CD4-positive, alpha-beta T cell (primary cell): Measurements from ENCODE around the gene GMEB1. TPM values are rescaled to one million over a fixed set of nuclear protein-coding genes. Genes with fewer than 3 reads are reported as not detected.
A peak's percentile ranks its signal among the peaks of the same experiment; 100 is the strongest.
"Not testable (repeated sequence)": the region's sequence is repeated elsewhere in the genome, so short reads cannot be mapped to it uniquely, and the experiment has no call there.

Experiments used
- ATAC-seq: fragments of 200-7000 bp; cut with Tn5 transposase; one replicate; pipeline ENCODE4 v1.10.0; 2022; ENCODE audit warnings: mild to moderate bottlenecking; ENCODE audit not compliant: poor library complexity
- CTCF ChIA-PET: fragments of 350-600 bp; sonication (Branson Sonifier 250); formaldehyde crosslinking; loops from one replicate; lab custom pipeline; 2021; ENCODE audit warnings: antibody characterized with exemption, inconsistent platforms; lab: Charles Lee
- POLR2A ChIA-PET: fragments of 350-600 bp; sonication (Branson Sonifier 250); formaldehyde crosslinking; loops from one replicate; lab custom pipeline; 2021; ENCODE audit warnings: antibody characterized with exemption, inconsistent platforms; lab: Charles Lee
- DNase-seq, 14 experiments: peaks; one replicate each; pipeline ENCODE4 v3.0.0-alpha.2; 2013 to 2020; ENCODE audit warnings: mixed read lengths in 2 of 14
- H3K27ac ChIP-seq, 2 donors: one replicate each; pipeline versions ENCODE4 v1.5.1 to v1.7.0; 2013; ENCODE audit warnings: low read length in 2 of 2, low read depth in 1 of 2, mild to moderate bottlenecking in 1 of 2
- H3K27me3 ChIP-seq, 2 experiments: 1 replicate in 1 of 2; 2 replicates in 1 of 2; pipeline versions ENCODE4 v1.6.1 to v1.7.0; 2013; ENCODE audit warnings: low read length in 2 of 2, control low read depth in 1 of 2, mild to moderate bottlenecking in 1 of 2, moderate library complexity in 1 of 2; ENCODE audit not compliant: insufficient read depth in 2 of 2, control insufficient read depth in 1 of 2
- H3K36me3 ChIP-seq: one replicate; pipeline ENCODE4 v1.6.1; 2013; ENCODE audit warnings: low read length, control low read depth; ENCODE audit not compliant: insufficient read depth
- H3K4me1 ChIP-seq: one replicate; pipeline ENCODE4 v1.6.1; 2013; ENCODE audit warnings: low read length, control low read depth; ENCODE audit not compliant: insufficient read depth
- H3K4me3 ChIP-seq: one replicate; pipeline ENCODE4 v1.5.1; 2013; ENCODE audit warnings: mild to moderate bottlenecking, low read length, moderate library complexity
- H3K9me3 ChIP-seq, 2 experiments: 1 replicate in 1 of 2; 2 replicates in 1 of 2; pipeline versions ENCODE4 v1.6.1 to v1.7.0; 2013; ENCODE audit warnings: low read length in 2 of 2, mild to moderate bottlenecking in 2 of 2, control low read depth in 1 of 2, moderate library complexity in 1 of 2; ENCODE audit not compliant: control insufficient read depth in 1 of 2, insufficient read depth in 1 of 2
- H3K27ac Mint-ChIP-seq: one replicate; pipeline ENCODE4 v1.8.0; 2020; ENCODE audit warnings: mixed read lengths
- H3K27me3 Mint-ChIP-seq: one replicate; pipeline ENCODE4 v1.8.0; 2021; ENCODE audit warnings: mixed read lengths
- H3K36me3 Mint-ChIP-seq: one replicate; pipeline ENCODE4 v1.8.0; 2021; ENCODE audit warnings: low read depth, mixed read lengths
- H3K4me1 Mint-ChIP-seq: one replicate; pipeline ENCODE4 v1.8.0; 2021; ENCODE audit warnings: low read depth, mixed read lengths
- H3K4me3 Mint-ChIP-seq: one replicate; pipeline ENCODE4 v1.8.0; 2020; ENCODE audit warnings: mild to moderate bottlenecking, mixed read lengths
- H3K9me3 Mint-ChIP-seq: one replicate; pipeline ENCODE4 v1.8.0; 2020; ENCODE audit warnings: mixed read lengths
- intact Hi-C, 2 experiments: fragments of 100-400 bp; cut with DNase I in 1 of 2; cut with micrococcal nuclease in 1 of 2; formaldehyde crosslinking; loops; one replicate each; pipeline versions ENCODE4 v1.15.1 to v1.9.0; 2023 to 2025; cut with DNase I, micrococcal nuclease
- total RNA-seq, 174 experiments: library from RNA in 2 of 174; stranded (reverse) in 2 of 174; gene quantifications; one replicate each; pipeline ENCODE4 v1.2.3 and lab custom pipeline; 2021 to 2026
- TF ChIP-seq, protein P1 (sequence below): fragments of 200-600 bp; IDR thresholded peaks from one replicate; pipeline ENCODE4 v1.8.0; 2022; ENCODE audit warnings: antibody characterized with exemption, mild to moderate bottlenecking

Gene GMEB1
- total RNA-seq, 2 experiments from 2014 or later = 9.0 to 11.8 TPM

DNA sequence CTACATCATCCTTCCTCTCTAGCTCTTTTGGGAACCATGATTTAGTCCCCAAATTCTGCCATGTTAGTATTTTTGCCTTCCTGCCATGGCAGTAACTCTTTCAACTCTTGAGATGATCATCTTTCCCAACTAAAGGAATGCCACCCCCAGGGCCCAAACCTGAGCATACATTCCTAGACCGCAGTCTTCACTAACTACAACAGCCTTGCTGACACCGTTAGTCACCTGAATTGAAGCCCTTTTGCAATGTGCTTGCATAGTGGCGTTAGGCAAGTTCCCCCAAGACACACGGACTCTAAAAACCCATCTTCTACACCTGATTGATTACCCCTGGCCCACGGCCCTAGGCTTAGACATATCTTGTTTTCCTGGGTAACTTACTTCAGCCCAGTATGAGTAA lies 51.8 kb downstream of the GMEB1 start:
- no peaks in the 10 kb centered on the region for H3K36me3 Mint-ChIP-seq
- CTCF ChIA-PET = no interaction called here

DNA sequence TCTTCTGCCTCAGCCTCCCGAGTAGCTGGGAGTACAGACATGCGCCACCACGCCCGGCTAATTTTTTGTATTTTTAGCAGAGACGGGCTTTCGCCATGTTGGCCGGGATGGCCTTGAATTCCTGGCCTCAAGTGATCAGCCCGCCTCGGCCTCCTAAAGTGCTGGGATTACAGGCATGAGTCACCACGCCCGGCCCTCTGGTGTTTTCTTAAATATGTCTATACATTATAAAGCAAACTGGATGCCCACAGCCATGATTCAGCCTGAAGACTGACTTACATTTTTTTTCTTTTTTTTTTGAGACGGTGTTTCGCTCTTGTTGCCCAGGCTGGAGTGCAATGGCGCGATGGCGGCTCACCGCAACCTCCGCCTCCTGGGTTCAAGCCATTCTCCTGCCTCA lies 53.3 kb downstream of the GMEB1 start:
- POLR2A ChIA-PET = interaction anchor here (0.5 to 0.7 kb wide), 2 partner anchors 14 to 231 kb away, joined by 3 read pairs; no protein-coding TSS in a partner anchor
- CTCF ChIA-PET = not testable (repeated sequence)

More for the DNA sequence above, 51.8 kb downstream of the GMEB1 start:
- H3K9me3 Mint-ChIP-seq = no peaks in the 10 kb centered on the region
- Histone ChIP-seq H3K27me3 (no peaks in the 10 kb centered on the region), H3K4me3 (no peak overlapping the region), H3K36me3 (no peaks in the 10 kb centered on the region), H3K4me1 (no peaks in the 10 kb centered on the region), H3K27ac (no peak overlapping the region), H3K9me3 (no peaks in the 10 kb centered on the region)
- POLR2A ChIA-PET = no interaction called here
- no peak overlapping the region for H3K27ac Mint-ChIP-seq
- intact Hi-C loops = no loop called here
- DNase-seq = no peak
- TF ChIP-seq, protein P1, sequence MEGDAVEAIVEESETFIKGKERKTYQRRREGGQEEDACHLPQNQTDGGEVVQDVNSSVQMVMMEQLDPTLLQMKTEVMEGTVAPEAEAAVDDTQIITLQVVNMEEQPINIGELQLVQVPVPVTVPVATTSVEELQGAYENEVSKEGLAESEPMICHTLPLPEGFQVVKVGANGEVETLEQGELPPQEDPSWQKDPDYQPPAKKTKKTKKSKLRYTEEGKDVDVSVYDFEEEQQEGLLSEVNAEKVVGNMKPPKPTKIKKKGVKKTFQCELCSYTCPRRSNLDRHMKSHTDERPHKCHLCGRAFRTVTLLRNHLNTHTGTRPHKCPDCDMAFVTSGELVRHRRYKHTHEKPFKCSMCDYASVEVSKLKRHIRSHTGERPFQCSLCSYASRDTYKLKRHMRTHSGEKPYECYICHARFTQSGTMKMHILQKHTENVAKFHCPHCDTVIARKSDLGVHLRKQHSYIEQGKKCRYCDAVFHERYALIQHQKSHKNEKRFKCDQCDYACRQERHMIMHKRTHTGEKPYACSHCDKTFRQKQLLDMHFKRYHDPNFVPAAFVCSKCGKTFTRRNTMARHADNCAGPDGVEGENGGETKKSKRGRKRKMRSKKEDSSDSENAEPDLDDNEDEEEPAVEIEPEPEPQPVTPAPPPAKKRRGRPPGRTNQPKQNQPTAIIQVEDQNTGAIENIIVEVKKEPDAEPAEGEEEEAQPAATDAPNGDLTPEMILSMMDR = no peak
- H3K27me3 Mint-ChIP-seq = no peaks in the 10 kb centered on the region
- no peaks in the 10 kb centered on the region for H3K4me1 Mint-ChIP-seq
- H3K4me3 Mint-ChIP-seq = no peak overlapping the region
- no peak for ATAC-seq

DNA sequence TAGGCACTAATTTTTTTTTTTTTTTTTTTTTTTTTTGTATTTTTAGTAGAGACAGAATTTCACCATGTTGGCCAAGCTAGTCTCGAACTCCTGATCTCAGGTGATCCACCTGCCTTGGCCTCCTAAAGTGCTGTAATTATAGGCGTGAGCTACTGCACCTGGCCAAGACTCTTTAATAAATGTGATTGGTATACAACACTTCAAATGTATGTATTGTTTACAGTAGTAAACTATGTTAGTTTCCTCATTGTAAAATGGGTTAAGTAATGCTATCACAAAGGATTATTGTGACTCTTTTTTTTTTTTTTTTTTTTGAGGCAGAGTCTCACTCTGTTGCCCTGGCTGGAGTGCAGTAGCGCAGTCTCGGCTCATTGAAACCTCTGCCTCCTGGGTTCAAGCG lies 56.8 kb downstream of the GMEB1 start:
- DNase-seq, H3K27ac ChIP-seq, ATAC-seq, H3K4me1 ChIP-seq, H3K9me3 ChIP-seq, H3K4me1 Mint-ChIP-seq, H3K27ac Mint-ChIP-seq, H3K9me3 Mint-ChIP-seq, H3K4me3 Mint-ChIP-seq, H3K36me3 Mint-ChIP-seq, intact Hi-C loops, H3K27me3 ChIP-seq, H3K4me3 ChIP-seq, H3K36me3 ChIP-seq, H3K27me3 Mint-ChIP-seq: not testable (repeated sequence)
- ChIA-PET CTCF (interaction anchor here (3.2 kb wide), 1 partner anchor 11 kb away, joined by 16 read pairs; the partner anchor contains the start of gene YTHDF2), POLR2A (interaction anchor here (2.6 kb wide), 1 partner anchor 11 kb away, joined by 6 read pairs; the partner anchor contains the start of gene YTHDF2)

More for the DNA sequence above, 53.3 kb downstream of the GMEB1 start:
- H3K4me3 ChIP-seq, H3K4me1 Mint-ChIP-seq, H3K27ac ChIP-seq, H3K4me1 ChIP-seq, H3K9me3 ChIP-seq, H3K36me3 ChIP-seq, H3K4me3 Mint-ChIP-seq, H3K27ac Mint-ChIP-seq, ATAC-seq, H3K36me3 Mint-ChIP-seq, H3K27me3 ChIP-seq, H3K9me3 Mint-ChIP-seq, intact Hi-C loops, DNase-seq, H3K27me3 Mint-ChIP-seq: not testable (repeated sequence)

DNA sequence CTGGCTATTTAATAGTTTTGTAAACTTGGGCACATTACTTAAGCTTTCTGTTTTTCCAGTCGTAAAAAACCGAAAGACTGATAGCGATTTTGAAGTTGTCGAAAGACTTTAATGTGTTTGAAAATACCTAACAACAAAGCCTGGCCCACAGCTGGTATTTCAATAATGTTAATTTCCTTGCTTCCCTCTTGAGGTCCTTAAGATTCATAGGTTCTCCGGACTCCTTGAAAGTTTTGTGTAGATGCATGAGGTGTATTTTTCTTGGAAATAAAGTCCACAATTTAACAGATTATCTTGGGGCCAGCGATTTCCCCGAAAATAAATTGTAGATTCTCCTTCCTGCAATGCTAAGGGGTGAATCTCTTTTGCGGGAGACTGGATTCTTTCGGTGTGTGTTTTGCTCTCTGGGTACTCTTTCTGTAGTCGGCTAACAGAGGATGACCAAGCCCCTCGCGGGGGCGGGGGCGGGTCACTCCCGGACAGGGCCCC lies 67.4 kb downstream of the GMEB1 start:
- peak overlapping the region; percentile 53 for H3K4me3 ChIP-seq
- H3K4me3 Mint-ChIP-seq = peak overlapping the region; percentile 98
- DNase-seq (no peak), ATAC-seq (no peak)
- H3K27me3 ChIP-seq = no peaks in the 10 kb centered on the region
- ChIA-PET POLR2A (interaction anchor here (0.5 to 4.3 kb wide), 30 partner anchors 9 to 500 kb away, joined by 3 to 172 read pairs (median 6); partner anchors contain the start of genes ATP5IF1, EPB41, GMEB1 and MED18), CTCF (interaction anchor here (1.0 to 1.9 kb wide), 27 partner anchors 8 to 467 kb away, joined by 3 to 43 read pairs (median 7); partner anchors contain the start of genes GMEB1, RCC1, RNU11 and SRSF4)
- H3K4me1 ChIP-seq = peaks cover 26% of the 10 kb centered on the region
- H3K36me3 Mint-ChIP-seq = peaks cover 36% of the 10 kb centered on the region
- no peaks in the 10 kb centered on the region for H3K9me3 Mint-ChIP-seq
- no peaks in the 10 kb centered on the region for H3K9me3 ChIP-seq
- TF ChIP-seq, protein P1 = no peak
- H3K27ac ChIP-seq = peak overlapping the region; percentile 58 to 74
- intact Hi-C loops = loop anchor here (1.0 to 10.0 kb wide), 8 partner anchors 67 to 481 kb away; partner anchors contain the start of genes RCC1 (in 2 of the 2), RNU11 (in 2 of the 2), TAF12 (in 2 of the 2) and MED18 (in 1 of the 2)
- H3K27me3 Mint-ChIP-seq = no peaks in the 10 kb centered on the region
- peaks cover 39% of the 10 kb centered on the region for H3K4me1 Mint-ChIP-seq
- peak overlapping the region; percentile 92 for H3K27ac Mint-ChIP-seq
- H3K36me3 ChIP-seq = peaks cover 25% of the 10 kb centered on the region
